SIG-M5 (cell line): ENCODE data around the gene ZNF212.

ENCODE experiments used
- DNase-seq: peaks from one replicate; lab custom pipeline; 2025; lab: John Stamatoyannopoulos, UW

ZNF212 gene

DNA sequence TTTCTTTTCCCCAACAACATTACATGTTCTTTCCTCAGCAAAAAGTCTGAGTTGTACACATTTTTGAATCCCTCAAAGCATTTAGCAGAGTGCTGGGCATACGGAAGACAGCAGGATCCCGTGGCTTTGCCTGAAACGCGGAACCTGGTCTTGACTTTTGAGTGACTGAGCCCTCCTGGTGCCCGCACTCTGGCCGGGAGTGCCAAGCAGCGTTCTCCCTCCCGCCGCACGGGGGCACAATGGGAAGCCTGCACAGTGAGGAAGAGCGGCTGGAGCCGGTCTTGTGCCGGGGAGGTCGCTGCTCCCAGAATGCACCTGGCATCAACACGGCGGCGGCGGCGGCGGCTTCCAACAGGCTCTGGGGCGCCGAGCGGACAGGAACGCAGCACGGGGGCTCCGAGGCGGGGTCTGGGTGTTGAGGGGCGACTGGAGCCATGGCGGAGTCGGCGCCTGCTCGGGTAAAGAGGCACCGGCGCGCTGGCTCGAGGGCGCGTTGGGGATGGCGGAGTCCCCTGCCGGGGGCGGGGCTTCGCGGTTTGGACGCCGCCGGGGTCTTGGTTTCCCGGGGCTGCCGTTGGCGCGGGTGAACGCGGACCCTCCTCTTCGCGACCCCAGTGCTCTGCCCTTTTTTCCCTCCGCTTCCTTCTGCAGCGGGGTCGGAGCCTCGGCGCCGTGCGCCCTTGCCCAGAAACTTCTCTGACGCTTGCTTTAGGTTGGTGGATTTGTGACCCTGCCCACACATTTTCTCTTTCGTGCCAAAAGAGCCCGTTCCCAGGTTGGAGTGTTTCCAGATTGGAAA, at the start of gene ZNF212:
TSS of gene ZNF212 (plus strand) at position 307 of the 799 bp plus-strand sequence. CDS start at position 435, 128 bp downstream.
- DNase-seq = peak; percentile 56

DNA sequence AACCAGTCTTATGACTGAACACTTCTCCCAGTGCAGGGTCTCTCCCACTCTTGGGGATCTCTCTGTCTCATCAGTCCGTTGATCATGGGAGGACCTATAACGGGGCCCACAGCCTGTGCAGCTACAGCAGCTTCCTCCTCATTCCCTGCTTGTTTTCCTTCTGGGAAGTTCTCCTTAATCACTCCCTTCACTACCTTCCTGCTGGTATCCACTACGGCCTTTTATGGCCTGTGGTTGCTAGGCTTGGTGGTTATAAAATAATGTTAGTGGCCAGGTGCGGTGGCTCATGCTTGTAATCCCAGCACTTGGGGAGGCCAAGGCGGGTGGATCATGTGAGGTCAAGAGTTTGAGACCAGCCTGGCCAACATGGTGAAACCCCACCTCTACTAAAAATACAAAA, 47.6 kb upstream of the ZNF212 start:
- no peak for DNase-seq

DNA sequence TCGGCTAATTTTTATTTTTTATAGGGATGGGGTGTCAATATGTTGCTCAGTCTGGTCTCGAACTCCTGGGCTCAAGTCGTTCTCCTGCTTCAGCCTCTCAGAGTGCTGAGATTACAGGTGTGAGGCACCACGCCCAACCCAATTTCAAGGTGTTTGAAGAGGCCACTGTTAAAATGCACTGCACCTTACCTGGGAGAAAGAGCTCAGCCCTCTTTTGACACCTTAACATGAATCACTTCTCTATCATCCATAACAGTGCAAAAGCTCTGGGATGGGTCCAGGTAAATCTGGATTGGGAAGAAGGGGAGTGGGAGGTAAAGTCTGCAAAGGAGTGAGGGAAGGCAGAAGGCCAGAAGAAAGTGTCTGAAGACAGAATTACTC, 44.7 kb upstream of the ZNF212 start:
- no peak for DNase-seq

DNA sequence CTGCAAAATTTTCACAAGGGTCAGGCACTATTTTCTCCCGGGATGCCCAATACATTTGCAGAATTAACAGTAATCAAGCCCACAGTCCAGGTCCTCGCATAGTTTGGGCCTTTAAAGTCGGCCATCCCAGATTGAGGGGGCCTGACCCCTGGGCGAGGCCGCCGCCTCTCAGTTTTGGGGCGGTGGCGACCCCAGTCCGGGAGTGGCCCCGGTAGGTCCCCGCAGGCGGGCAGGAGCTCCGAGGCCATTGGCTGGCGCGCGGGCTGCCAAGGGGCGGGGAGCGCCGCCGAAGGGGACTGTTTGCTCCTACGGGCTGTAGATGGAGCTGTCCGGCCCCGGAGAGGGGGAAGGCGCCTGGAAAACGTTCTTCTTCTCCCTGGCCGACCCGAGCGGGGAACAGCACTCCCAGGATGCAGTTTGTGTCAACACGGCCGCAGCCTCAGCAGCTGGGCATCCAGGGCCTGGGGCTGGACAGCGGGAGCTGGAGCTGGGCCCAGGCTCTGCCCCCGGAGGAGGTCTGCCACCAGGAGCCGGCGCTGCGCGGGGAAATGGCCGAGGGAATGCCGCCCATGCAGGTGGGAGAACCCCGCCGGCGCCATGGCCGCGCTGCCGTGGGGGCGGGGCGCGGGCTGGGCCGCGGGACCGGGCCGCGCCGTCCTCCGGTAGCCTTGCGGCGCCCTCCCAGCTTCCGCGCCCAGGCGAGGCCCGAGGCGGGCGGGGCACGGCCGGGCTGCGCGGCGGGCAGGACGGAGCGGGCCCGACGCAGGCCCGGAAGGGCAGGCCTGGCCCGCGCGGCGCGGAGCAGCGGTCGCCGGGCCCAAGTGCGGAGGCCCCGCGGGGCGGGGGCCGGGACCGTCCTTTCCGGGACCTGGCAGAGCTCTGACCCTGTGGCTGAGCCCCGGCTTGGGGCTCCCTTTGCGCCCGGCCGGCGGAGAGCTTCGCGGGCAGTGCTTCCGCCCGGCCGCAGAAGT, 44.0 kb upstream of the ZNF212 start, which contains the start of gene ZNF282:
TSS of gene ZNF282 (plus strand) at position 367 of the 971 bp plus-strand sequence. CDS start at position 411, 44 bp downstream.
- DNase-seq = no peak

DNA sequence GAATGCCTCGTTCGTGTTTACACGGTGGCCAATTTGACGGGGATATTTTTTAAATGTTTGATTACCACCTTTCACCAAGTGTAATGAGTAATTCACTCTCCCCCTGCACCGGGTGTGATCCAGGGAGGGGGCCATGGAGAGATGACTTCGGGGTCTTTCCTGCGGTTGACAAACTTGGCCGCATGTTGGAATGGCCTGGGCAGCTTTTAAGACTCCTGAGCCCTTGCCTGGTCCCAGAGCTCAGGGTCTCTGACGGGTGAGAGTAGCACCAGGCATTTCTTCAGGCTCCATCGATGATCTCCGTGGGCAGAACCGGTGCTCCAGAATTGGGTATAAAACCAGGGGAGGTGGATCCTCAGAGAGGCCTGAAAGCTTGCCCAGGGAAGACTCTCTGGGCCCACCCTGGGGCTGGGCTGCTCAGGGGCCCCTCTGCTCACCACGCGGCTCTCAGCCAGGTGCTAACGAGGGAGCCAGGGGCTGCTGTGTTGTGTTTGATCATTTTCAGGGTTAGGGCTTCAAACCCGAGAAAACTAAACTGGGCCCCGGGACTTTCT, 43.2 kb upstream of the ZNF212 start:
- DNase-seq = no peak

DNA sequence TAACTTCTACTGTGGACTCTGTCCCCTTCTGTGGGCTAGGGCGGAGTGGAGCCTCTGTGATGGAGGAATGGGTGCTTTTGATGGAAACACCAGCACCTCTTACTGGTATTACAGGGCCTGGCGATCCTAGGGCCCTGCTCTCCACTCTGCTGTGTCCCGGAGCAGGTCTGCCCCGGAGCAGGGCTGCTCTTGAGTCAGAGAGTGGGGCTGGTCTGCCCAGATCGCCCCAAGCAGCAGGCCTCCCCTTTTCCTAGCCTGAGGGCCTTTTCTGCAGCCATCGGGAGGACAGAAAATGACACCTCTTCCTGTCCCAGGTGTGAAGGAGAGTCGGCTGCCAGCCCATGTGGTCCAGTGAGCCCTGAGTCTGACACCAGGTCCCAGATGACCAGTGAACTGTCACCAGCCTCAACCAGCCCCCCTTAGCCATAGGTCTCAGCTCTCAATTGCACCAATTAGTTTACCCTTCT, 42.7 kb upstream of the ZNF212 start:
- DNase-seq = no peak

DNA sequence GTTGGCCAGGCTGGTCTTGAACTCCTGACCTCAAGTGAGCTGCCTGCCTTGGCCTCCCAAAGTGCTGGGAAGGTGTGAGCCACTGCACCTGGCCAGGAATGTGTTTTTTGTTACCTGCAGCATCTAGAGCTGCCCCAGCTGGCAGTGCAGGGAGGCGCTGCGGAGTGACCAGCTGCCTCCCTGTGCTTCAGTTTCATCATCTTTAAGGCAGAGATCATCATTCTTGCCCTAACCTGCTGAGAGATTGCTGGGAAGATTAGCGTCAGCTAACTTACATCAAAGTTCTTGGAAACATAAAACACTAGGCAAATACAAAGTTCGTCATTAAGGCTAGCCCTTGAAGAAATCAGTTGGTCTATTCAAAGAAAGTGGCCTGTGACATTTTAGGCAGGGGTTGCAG, 41.8 kb upstream of the ZNF212 start:
- DNase-seq = no peak

DNA sequence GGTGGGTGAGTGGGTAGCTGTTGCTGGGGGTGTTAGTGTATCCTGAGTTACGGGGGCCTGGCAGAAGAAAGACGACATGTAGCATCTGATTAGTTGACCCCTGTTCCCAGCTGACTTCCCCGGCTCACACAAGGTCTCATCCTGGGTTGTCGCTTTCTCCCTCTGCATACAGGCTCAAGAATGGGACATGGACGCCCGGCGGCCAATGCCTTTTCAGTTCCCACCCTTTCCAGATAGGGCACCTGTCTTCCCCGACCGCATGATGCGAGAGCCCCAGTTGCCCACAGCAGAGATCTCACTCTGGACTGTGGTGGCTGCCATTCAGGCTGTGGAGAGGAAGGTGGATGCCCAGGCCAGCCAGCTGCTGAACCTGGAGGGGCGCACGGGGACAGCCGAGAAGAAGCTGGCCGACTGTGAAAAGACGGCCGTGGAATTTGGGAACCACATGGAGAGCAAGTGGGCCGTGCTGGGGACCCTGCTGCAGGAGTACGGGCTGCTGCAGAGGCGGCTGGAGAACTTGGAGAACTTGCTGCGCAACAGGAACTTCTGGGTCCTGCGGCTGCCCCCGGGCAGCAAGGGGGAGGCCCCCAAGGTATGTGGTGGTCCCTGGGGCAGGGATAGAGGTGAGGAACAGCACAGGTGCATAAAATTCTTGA, 41.2 kb upstream of the ZNF212 start:
- no peak for DNase-seq

DNA sequence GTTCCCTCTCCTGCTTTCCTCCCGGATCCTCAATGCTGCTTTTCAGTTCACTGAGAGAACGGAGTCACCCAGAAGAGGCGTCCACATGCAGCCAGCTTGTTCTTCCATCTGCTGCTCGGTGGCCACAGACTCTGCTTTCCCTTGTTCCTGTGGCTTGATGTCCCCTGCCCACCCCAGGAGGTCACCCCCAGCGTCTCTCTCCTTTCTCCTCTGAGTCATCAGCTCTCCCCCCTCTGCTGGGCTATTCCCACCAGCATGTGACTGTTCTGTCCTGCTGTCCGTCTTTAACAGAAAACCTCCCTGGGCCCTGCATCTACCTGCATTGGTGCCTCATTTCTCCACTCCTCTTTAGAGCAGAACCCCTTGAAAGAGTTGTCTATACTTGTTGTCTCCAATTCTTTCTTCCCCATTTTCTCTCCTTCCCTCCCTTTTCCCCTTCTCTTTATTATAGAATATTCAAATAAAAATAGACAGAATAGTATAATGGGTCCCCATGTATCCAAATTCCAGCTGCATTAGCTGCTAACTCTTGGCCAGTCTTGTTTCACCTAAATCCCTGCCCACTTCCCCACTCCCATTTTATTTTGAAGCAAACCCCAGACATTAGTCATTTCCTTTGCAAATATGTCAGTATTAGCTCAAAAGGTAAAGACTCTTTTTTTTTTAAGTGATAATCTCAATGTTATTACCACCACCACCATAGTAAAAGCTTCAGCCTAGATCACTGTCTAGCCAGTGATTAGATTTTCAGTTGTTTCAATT, 40.0 kb upstream of the ZNF212 start:
- DNase-seq = no peak

DNA sequence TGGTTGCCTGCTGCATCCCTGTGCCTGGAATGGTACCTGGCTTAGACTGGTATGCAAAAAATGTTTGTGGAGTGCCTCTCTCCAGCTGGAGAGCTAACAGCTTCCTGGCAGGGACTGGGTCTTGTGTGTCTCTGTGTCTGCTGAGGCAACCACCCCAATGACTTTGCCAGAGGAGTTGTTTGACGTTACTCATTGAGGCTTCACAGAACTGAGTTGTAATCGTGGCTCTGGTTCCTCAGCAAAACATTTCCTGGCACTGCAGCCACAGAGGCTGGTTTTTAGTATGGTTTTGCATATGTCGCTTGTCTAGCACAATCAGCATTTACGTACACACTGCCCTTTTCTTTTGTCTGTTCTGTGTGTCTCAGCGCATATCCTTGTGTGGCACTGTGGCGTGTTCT, 36.6 kb upstream of the ZNF212 start:
- DNase-seq = no peak

DNA sequence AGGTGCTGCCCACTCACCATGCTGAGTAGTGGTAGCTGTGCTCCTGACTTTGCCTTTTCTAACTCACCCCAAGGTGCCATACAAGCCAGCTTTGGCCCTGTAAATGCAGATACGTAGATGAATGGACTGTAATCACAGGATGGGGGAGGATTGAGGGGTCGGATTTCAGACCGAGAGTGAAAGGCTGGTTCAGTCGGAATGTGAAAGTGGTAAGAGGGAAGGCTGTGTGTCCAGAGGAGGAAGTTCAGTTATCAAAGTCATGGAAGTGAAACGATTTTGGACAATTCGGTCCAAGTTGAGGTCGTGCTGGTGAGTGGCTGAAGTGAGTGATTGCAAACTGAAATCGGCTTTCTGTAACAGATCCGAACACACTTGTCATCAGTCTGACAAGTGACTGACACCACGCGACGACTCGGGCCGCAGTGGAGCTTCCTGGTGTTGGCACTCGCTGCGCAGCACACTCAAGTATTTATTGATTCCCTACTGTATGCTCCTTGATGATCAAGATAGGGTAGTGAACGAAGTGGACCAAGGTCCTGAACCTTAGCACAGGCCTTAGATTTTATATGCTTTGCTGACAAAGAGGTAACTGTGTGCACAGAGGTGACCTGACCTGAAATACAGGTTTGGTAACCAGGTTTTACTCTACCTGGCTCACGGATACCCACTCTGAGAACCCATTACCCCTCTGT, 33.6 kb upstream of the ZNF212 start:
- no peak for DNase-seq

DNA sequence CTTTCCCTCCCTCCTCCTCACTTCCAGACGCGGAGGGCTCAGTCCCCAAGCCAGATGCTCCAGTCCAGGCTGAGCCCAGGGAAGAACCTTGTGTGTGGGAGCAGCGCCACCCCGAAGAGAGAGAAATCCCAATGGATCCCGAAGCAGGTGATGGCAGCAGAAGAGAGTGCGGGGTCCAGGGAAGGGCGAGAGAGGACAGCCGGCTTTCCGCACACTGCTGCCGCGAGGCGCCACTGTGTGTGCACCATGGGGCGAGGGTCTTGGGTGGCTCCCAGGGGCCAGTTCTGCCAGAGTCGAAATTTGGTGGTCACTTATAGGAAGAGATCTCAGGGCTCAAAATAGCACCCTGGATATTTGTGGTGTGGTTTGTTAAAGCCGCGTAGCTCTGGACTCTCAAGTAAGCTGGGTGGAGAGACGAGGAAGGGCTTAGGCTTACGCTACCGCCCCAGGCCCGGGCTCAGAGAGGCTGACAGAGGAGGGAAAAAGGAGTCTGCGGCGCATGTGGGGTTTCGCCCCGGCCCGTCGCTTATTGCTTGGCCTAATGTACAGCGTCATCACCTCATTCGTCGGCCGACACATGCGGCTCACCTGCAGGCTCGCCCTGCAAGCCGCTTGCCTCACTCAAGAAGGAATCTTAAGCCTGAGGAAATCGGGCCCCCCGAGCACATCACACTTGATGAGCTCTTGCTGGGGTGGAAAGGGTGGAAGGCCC, 32.0 kb upstream of the ZNF212 start:
- DNase-seq = no peak

DNA sequence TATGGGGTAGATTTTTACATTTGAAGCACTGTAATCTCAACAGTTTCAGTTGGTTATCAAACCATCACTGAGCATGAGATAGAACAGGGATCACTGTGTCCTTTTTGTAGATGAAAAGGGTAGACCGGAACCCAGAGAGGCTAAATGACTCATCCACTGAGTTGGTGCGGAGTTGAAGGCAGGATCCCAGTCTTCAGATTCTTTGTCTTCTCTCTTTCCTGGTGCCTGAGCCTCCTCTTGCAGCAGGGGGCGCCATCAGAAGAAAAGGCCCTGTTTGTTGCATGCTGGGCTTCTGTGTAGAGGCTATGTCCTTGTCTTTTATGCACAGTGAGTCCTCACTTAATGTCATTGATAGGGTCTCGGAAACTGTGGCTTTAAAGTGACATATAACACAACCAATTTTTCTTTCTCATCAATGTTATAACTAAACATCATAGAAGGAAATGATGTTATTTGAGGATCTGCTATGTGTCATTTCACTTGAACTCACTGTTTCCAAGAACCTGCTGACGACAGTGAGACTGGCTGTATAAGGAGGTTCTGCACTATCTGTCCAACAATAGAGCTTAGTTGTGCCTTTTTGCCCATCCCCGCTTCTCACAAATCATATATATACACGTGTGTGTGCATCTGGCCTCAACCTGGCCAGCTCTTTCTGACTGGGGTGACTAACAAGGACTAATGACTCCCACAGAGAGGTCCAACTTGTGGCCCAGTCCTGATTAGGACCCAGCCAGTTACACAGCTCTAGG, 29.8 kb upstream of the ZNF212 start:
- no peak for DNase-seq

DNA sequence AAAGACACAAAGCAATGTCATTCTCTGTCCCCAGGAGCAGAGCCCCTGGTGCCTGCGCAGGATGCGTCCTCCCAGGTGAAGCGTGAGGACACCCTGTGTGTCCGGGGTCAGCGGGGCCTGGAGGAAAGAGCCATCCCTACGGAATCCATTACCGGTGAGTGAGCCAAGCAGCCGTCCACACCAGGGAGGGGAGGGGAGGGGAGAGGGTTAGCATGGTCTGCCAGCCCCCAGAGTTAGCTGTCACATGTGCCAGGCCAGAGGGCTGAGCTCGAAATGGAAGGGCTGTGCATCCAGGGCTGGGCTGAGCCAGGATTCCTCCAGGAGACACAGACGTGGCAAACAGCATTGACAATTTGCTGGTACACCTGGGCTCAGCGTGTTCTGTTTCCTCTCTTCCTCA, 28.9 kb upstream of the ZNF212 start:
- no peak for DNase-seq

DNA sequence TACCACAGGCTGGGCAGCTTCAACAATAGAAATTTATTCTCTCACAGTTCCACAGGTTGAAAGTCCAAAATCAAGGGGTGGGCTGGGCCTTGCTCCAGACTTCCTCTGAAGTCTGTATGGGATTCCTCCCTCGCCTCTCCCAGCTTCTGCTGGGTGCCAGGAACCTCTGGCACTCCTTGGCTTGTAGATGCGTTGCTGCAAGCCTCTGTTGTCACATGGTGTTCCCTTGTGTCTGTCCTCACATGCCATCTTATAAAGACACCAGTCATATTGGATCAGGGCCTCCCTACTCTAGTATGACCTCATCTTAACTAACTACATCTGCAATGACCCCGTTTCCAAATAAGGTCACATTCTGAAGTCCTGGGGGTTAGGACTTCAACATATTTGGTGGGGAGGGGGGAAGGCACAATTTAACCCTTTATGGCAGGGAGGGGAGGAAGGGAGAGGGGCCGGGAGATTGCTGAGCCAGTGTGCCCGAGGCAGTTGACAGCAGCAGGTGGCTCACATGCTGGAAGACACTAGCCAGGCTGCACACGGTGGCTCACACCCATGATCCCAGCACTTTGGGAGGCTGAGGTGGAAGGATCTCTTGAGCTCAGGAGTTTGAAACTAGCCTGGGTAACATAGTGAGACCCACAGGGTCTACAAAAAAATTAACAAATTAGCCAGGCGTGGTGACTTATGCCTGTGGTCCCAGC, 25.3 kb upstream of the ZNF212 start:
- DNase-seq = no peak

DNA sequence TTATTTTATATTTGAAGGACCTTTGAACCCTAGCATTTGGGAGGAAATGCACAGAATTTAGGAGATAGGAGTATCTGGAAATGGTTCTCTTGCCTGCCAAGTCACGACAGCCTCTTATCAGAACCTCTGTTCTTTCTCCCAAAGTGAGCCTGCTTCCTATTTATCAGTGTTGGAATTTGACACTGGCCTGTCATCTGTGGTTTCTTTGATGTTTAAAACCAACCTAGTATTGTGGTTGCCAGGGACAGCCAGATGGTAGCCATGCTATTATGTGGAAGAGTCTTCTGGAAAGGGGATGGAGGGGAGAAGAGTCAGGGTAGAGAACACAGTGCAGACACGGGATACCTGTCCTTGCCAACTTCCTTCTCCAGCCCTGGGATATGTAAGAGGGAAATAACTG, 23.0 kb upstream of the ZNF212 start:
- DNase-seq = no peak

DNA sequence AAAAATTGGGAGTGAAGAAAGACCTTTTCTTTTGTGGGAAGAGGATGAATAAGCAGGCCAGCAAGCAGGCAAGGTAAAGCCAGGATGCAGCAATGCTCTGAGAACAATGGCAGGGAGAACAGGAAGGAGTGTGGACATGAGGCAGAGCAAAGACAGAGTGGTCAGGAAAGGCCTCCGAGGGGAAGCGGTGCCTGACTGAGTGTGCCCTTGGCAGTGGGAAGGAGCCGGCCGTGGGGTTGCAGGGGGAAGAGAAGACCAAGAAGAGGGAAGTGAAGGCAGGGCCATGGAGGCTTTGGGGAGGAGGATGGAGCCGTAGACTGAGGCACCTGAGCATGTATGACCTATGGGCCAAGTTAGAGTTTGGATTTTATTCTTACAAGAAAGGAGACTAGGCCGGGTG, 21.9 kb upstream of the ZNF212 start:
- no peak for DNase-seq
